Measurements from ENCODE around the gene ATP13A1.

Gene ATP13A1

GRCh38 chr19:19674315-19674714 lies 10.8 kb upstream of the ATP13A1 start:
- no peak overlapping the region for H3K4me3 ChIP-seq (ENCODE audit: insufficient read depth in 1 of 2, low read depth in 1 of 2, low read length in 2 of 2)
- no peak overlapping the region for H4K8ac ChIP-seq (ENCODE audit: low read length)
- no peaks in the 10 kb centered on the region for H3K27me3 ChIP-seq (ENCODE audit: control insufficient read depth in 1 of 2, insufficient read depth in 1 of 2, low read length in 2 of 2)
- H3K36me3 ChIP-seq (ENCODE audit: control insufficient read depth in 1 of 2, insufficient read depth in 2 of 2, low read depth in 1 of 2, low read length in 2 of 2): peaks cover 46 to 48% of the 10 kb centered on the region in 2 experiments
- H2BK5ac ChIP-seq (ENCODE audit: low read depth, low read length, poor library complexity, severe bottlenecking): no peak overlapping the region
- no peak for DNase-seq
- H3K14ac ChIP-seq (ENCODE audit: low read length in 2 of 2): no peak overlapping the region
- no peak overlapping the region for H2AK5ac ChIP-seq (ENCODE audit: low read length, severe bottlenecking)
- H3K4ac ChIP-seq (ENCODE audit: low read depth in 1 of 2, low read length in 2 of 2): no peak overlapping the region
- WGBS: 96% methylated on average over 6 of the region's 6 CpGs
- no peak overlapping the region for H2BK12ac ChIP-seq (ENCODE audit: low read length in 2 of 2)
- H3K27ac ChIP-seq (ENCODE audit: low read length, poor library complexity, severe bottlenecking): no peak overlapping the region
- peaks cover 8% of the 10 kb centered on the region for H3K4me1 ChIP-seq (ENCODE audit: control insufficient read depth, insufficient read depth, low read depth, low read length)
- no peak overlapping the region for H2BK120ac ChIP-seq (ENCODE audit: low read depth, low read length)
- H3K23ac ChIP-seq (ENCODE audit: low read length in 2 of 2): no peak overlapping the region
- H3K9ac ChIP-seq (ENCODE audit: low read length): no peak overlapping the region
- peaks cover 33% of the 10 kb centered on the region for H3K79me1 ChIP-seq (replicated peaks; ENCODE audit: low read length, poor library complexity, severe bottlenecking)
- no peak overlapping the region for H3K18ac ChIP-seq (ENCODE audit: low read depth in 1 of 2, low read length in 2 of 2)
- H3K4me2 ChIP-seq (ENCODE audit: low read length, poor library complexity, severe bottlenecking): no peak overlapping the region
- peaks cover 58% of the 10 kb centered on the region for H3K9me3 ChIP-seq (ENCODE audit: control insufficient read depth, low read length)
- H2BK15ac ChIP-seq (ENCODE audit: low read depth, poor library complexity, severe bottlenecking): no peak overlapping the region
- no peak overlapping the region for H2AFZ ChIP-seq (ENCODE audit: low read depth, low read length)
- no peak overlapping the region for H4K91ac ChIP-seq (ENCODE audit: low read length)

GRCh38 chr19:19672816-19673215 lies 9.3 kb upstream of the ATP13A1 start:
- H3K36me3 ChIP-seq (ENCODE audit: control insufficient read depth in 1 of 2, insufficient read depth in 2 of 2, low read depth in 1 of 2, low read length in 2 of 2): peaks cover 33 to 36% of the 10 kb centered on the region in 2 experiments
- WGBS: 94% methylated on average over 3 of the region's 3 CpGs
- H3K4ac ChIP-seq (ENCODE audit: low read depth in 1 of 2, low read length in 2 of 2): no peak overlapping the region
- H3K23ac ChIP-seq (ENCODE audit: low read length in 2 of 2): no peak overlapping the region
- no peak overlapping the region for H2AK5ac ChIP-seq (ENCODE audit: low read length, severe bottlenecking)
- H4K91ac ChIP-seq (ENCODE audit: low read length): no peak overlapping the region
- no peak overlapping the region for H3K4me2 ChIP-seq (ENCODE audit: low read length, poor library complexity, severe bottlenecking)
- no peak overlapping the region for H2BK5ac ChIP-seq (ENCODE audit: low read depth, low read length, poor library complexity, severe bottlenecking)
- no peak overlapping the region for H2AFZ ChIP-seq (ENCODE audit: low read depth, low read length)
- H3K27ac ChIP-seq (ENCODE audit: low read length, poor library complexity, severe bottlenecking): no peak overlapping the region
- no peak overlapping the region for H2BK12ac ChIP-seq (ENCODE audit: low read length in 2 of 2)
- H3K4me3 ChIP-seq (ENCODE audit: insufficient read depth in 1 of 2, low read depth in 1 of 2, low read length in 2 of 2): no peak overlapping the region
- H3K27me3 ChIP-seq (ENCODE audit: control insufficient read depth in 1 of 2, insufficient read depth in 1 of 2, low read length in 2 of 2): no peaks in the 10 kb centered on the region
- peaks cover 43% of the 10 kb centered on the region for H3K9me3 ChIP-seq (ENCODE audit: control insufficient read depth, low read length)
- no peak for DNase-seq
- H3K9ac ChIP-seq (ENCODE audit: low read length): no peak overlapping the region
- H3K4me1 ChIP-seq (ENCODE audit: control insufficient read depth, insufficient read depth, low read depth, low read length): peaks cover 12% of the 10 kb centered on the region
- H3K79me1 ChIP-seq (replicated peaks; ENCODE audit: low read length, poor library complexity, severe bottlenecking): peaks cover 33% of the 10 kb centered on the region
- H3K14ac ChIP-seq (ENCODE audit: low read length in 2 of 2): no peak overlapping the region
- H3K18ac ChIP-seq (ENCODE audit: low read depth in 1 of 2, low read length in 2 of 2): no peak overlapping the region
- no peak overlapping the region for H2BK120ac ChIP-seq (ENCODE audit: low read depth, low read length)
- no peak overlapping the region for H4K8ac ChIP-seq (ENCODE audit: low read length)
- H2BK15ac ChIP-seq (ENCODE audit: low read depth, poor library complexity, severe bottlenecking): no peak overlapping the region

GRCh38 chr19:19670070-19670551 lies 6.6 kb upstream of the ATP13A1 start:
- H3K27me3 ChIP-seq (ENCODE audit: control insufficient read depth in 1 of 2, insufficient read depth in 1 of 2, low read length in 2 of 2): no peaks in the 10 kb centered on the region
- H3K18ac ChIP-seq (ENCODE audit: low read depth in 1 of 2, low read length in 2 of 2): no peak overlapping the region
- no peak overlapping the region for H4K91ac ChIP-seq (ENCODE audit: low read length)
- H3K4me3 ChIP-seq (ENCODE audit: insufficient read depth in 1 of 2, low read depth in 1 of 2, low read length in 2 of 2): peak overlapping the region; percentile 39 to 92
- peak overlapping the region; percentile 62 for H3K4me2 ChIP-seq (ENCODE audit: low read length, poor library complexity, severe bottlenecking)
- no peak overlapping the region for H3K14ac ChIP-seq (ENCODE audit: low read length in 2 of 2)
- H3K23ac ChIP-seq (ENCODE audit: low read length in 2 of 2): no peak overlapping the region
- peaks cover 12% of the 10 kb centered on the region for H3K4me1 ChIP-seq (ENCODE audit: control insufficient read depth, insufficient read depth, low read depth, low read length)
- DNase-seq: peak; percentile 11
- no peak overlapping the region for H2AK5ac ChIP-seq (ENCODE audit: low read length, severe bottlenecking)
- no peak overlapping the region for H2BK15ac ChIP-seq (ENCODE audit: low read depth, poor library complexity, severe bottlenecking)
- H2AFZ ChIP-seq (ENCODE audit: low read depth, low read length): no peak overlapping the region
- H3K27ac ChIP-seq (ENCODE audit: low read length, poor library complexity, severe bottlenecking): no peak overlapping the region
- 72% methylated on average over 10 of the region's 10 CpGs for WGBS
- no peak overlapping the region for H2BK5ac ChIP-seq (ENCODE audit: low read depth, low read length, poor library complexity, severe bottlenecking)
- peaks cover 11 to 22% of the 10 kb centered on the region in 2 experiments for H3K36me3 ChIP-seq (ENCODE audit: control insufficient read depth in 1 of 2, insufficient read depth in 2 of 2, low read depth in 1 of 2, low read length in 2 of 2)
- peaks cover 19% of the 10 kb centered on the region for H3K79me1 ChIP-seq (replicated peaks; ENCODE audit: low read length, poor library complexity, severe bottlenecking)
- no peak overlapping the region for H2BK12ac ChIP-seq (ENCODE audit: low read length in 2 of 2)
- H4K8ac ChIP-seq (ENCODE audit: low read length): peak overlapping the region; percentile 41
- no peak overlapping the region for H3K4ac ChIP-seq (ENCODE audit: low read depth in 1 of 2, low read length in 2 of 2)
- H3K9ac ChIP-seq (ENCODE audit: low read length): peak overlapping the region; percentile 96
- H3K9me3 ChIP-seq (ENCODE audit: control insufficient read depth, low read length): peaks cover 16% of the 10 kb centered on the region
- no peak overlapping the region for H2BK120ac ChIP-seq (ENCODE audit: low read depth, low read length)

DNA sequence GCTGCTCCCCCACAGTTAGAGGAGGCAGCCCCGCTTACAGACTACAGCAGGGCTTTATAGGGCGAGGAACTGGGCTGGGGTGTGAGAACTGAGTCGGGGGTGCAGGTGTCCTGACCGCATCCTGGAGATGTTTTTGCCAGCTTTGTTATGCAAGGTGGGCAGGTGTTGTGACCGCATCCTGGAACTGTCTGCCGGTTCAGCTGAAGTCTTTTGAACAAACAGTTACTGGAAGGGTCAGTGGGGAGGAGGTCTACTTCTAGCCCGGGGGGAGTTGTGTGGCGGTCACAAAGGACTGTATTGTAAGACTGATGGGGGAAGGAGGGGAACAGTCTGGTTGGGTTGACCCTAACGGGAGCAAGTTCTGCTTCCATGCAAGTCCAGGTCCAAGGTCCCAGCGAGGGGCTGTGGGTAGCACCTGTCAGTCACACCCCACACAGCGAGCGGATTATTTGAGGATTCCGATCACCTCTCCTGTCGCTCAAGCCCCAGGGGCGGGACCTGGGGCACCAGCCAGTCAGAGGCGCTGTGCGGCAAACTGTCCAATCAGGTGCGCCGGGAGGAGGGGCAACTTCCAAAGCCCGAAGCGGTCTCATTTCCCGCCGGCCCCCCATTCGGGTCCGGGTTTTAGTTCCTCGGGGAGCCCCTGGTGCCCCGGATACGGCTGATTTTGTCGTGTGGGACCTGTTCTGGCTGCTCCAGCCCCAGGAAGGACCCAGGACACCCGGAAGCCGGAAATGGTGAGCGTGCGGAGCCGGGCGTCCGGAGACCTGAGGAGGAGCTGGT lies 4.9 kb upstream of the ATP13A1 start, which contains the start of gene ZNF101:
Gene ZNF101, plus strand, starts transcription at position 610 of the 783 bp plus-strand sequence. Its CDS starts 125 bp downstream, at position 735.
- H3K4me3 ChIP-seq (ENCODE audit: insufficient read depth in 1 of 2, low read depth in 1 of 2, low read length in 2 of 2): peak within 1 kb of the TSS; percentile 86 to 92
- H3K27ac ChIP-seq (ENCODE audit: low read length, poor library complexity, severe bottlenecking): peak within 1 kb of the TSS; percentile 38
- H3K14ac ChIP-seq (ENCODE audit: low read length in 2 of 2): no peak within 1 kb of the TSS
- H3K18ac ChIP-seq (ENCODE audit: low read depth in 1 of 2, low read length in 2 of 2): peak within 1 kb of the TSS in 1 of 2 experiments; percentile 38
- WGBS: 14% methylated on average over 36 of the region's 36 CpGs
- DNase-seq: peak; percentile 90
- H3K27me3 ChIP-seq (ENCODE audit: control insufficient read depth in 1 of 2, insufficient read depth in 1 of 2, low read length in 2 of 2): no peaks in the 10 kb centered on the region
- H2BK120ac ChIP-seq (ENCODE audit: low read depth, low read length): no peak within 1 kb of the TSS
- H3K79me1 ChIP-seq (replicated peaks; ENCODE audit: low read length, poor library complexity, severe bottlenecking): peaks cover 19% of the 10 kb centered on the region
- no peak within 1 kb of the TSS for H2BK5ac ChIP-seq (ENCODE audit: low read depth, low read length, poor library complexity, severe bottlenecking)
- H3K36me3 ChIP-seq (ENCODE audit: control insufficient read depth in 1 of 2, insufficient read depth in 2 of 2, low read depth in 1 of 2, low read length in 2 of 2): peaks cover 5 to 13% of the 10 kb centered on the region in 2 experiments
- H2BK15ac ChIP-seq (ENCODE audit: low read depth, poor library complexity, severe bottlenecking): peak within 1 kb of the TSS; percentile 36
- peak within 1 kb of the TSS; percentile 96 for H3K9ac ChIP-seq (ENCODE audit: low read length)
- peak within 1 kb of the TSS; percentile 62 for H2AFZ ChIP-seq (ENCODE audit: low read depth, low read length)
- peaks cover 5% of the 10 kb centered on the region for H3K9me3 ChIP-seq (ENCODE audit: control insufficient read depth, low read length)
- no peak within 1 kb of the TSS for H3K23ac ChIP-seq (ENCODE audit: low read length in 2 of 2)
- no peak within 1 kb of the TSS for H4K91ac ChIP-seq (ENCODE audit: low read length)
- H2BK12ac ChIP-seq (ENCODE audit: low read length in 2 of 2): no peak within 1 kb of the TSS
- no peak within 1 kb of the TSS for H2AK5ac ChIP-seq (ENCODE audit: low read length, severe bottlenecking)
- H3K4me2 ChIP-seq (ENCODE audit: low read length, poor library complexity, severe bottlenecking): peak within 1 kb of the TSS; percentile 80
- H3K4ac ChIP-seq (ENCODE audit: low read depth in 1 of 2, low read length in 2 of 2): no peak within 1 kb of the TSS
- H4K8ac ChIP-seq (ENCODE audit: low read length): peak within 1 kb of the TSS; percentile 85
- peaks cover 12% of the 10 kb centered on the region for H3K4me1 ChIP-seq (ENCODE audit: control insufficient read depth, insufficient read depth, low read depth, low read length)

Measured in mesenchymal stem cell (in vitro differentiated cells and primary cell).